ENCODE measurements around the gene MAP3K12. TPM values are rescaled to one million over a fixed set of nuclear protein-coding genes. Genes with fewer than 3 reads are reported as not detected.

The MAP3K12 gene
- total and polyA plus RNA-seq, 11 donors, result 3.3 to 12.6 (median 4.4) TPM

DNA sequence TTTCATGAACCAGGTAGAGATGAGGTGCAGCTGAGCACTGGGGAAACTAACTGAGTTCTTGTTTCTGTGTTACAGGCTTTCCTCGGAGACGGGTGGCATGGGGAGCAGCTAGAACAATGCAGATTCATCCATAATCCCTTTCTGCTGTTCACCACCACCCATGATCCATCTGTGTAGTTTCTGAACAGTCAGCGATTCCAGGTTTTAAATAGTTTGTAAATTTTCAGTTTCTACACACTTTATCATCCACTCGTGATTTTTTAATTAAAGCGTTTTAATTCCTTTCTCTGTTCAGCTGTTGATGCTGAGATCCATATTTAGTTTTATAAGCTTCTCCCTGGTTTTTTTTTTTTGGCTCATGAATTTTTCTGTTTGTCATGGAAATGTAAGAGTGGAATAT is 19.9 kb downstream of the MAP3K12 start:
- ATAC-seq, result no peak
- peaks cover 0 to 69% (median 32%) of the 10 kb centered on the region in 12 donors for H3K4me1 ChIP-seq
- H3K9me3 ChIP-seq, result no peaks in the 10 kb centered on the region
- H3K27ac ChIP-seq, result peak overlapping the region in 1 of 12 donors; percentile 27
- H3K4me3 ChIP-seq, result no peak overlapping the region
- H3K36me3 ChIP-seq, result peaks cover 0 to 100% (median 99%) of the 10 kb centered on the region in 9 donors
- intact Hi-C loops (cut with DNase I), result no loop called here
- no peak for DNase-seq
- H3K27me3 ChIP-seq, result no peaks in the 10 kb centered on the region
- 71 to 81% (median 76%) methylated on average over 5 of the region's 5 CpGs for WGBS, 4 donors
- TF ChIP-seq, protein P1, sequence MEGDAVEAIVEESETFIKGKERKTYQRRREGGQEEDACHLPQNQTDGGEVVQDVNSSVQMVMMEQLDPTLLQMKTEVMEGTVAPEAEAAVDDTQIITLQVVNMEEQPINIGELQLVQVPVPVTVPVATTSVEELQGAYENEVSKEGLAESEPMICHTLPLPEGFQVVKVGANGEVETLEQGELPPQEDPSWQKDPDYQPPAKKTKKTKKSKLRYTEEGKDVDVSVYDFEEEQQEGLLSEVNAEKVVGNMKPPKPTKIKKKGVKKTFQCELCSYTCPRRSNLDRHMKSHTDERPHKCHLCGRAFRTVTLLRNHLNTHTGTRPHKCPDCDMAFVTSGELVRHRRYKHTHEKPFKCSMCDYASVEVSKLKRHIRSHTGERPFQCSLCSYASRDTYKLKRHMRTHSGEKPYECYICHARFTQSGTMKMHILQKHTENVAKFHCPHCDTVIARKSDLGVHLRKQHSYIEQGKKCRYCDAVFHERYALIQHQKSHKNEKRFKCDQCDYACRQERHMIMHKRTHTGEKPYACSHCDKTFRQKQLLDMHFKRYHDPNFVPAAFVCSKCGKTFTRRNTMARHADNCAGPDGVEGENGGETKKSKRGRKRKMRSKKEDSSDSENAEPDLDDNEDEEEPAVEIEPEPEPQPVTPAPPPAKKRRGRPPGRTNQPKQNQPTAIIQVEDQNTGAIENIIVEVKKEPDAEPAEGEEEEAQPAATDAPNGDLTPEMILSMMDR (IDR thresholded peaks at IDR 0.05), result no peak
- TF ChIP-seq POLR2A (IDR thresholded peaks at IDR 0.05), result no peak

DNA sequence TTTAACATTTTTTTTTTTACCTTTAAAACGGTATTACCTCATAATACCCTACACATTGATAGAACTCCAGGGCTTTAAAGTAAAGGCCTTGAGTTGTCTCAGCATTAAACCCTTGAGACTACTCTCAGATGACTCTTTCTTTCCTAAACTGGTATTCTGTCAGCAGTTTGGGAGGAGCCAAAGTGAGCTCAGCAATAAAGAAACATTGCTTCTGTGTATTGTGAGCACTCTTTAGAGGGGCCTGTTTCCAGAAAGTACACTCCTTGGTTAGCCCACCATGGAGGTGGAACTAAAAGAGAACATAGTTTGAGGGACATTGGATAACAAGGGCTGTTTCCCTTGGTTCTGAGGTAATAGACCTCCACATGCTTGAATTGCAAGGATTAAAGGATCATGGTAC is 20.4 kb downstream of the MAP3K12 start:
- TF ChIP-seq, protein P1 (IDR thresholded peaks at IDR 0.05), result no peak
- no peak for TF ChIP-seq POLR2A (IDR thresholded peaks at IDR 0.05)
- H3K4me1 ChIP-seq, result peaks cover 0 to 74% (median 37%) of the 10 kb centered on the region in 12 donors
- no peaks in the 10 kb centered on the region for H3K27me3 ChIP-seq
- WGBS, 4 donors, result 44 to 60% (median 50%) methylated on average over 1 of the region's 1 CpG
- H3K36me3 ChIP-seq, result peaks cover 0 to 100% (median 99%) of the 10 kb centered on the region in 9 donors
- no peak for ATAC-seq
- no peak overlapping the region for H3K4me3 ChIP-seq
- no peaks in the 10 kb centered on the region for H3K9me3 ChIP-seq
- peak overlapping the region in 2 of 12 donors; percentile 27 to 47 for H3K27ac ChIP-seq
- intact Hi-C loops (cut with DNase I), result no loop called here
- DNase-seq, result no peak

DNA sequence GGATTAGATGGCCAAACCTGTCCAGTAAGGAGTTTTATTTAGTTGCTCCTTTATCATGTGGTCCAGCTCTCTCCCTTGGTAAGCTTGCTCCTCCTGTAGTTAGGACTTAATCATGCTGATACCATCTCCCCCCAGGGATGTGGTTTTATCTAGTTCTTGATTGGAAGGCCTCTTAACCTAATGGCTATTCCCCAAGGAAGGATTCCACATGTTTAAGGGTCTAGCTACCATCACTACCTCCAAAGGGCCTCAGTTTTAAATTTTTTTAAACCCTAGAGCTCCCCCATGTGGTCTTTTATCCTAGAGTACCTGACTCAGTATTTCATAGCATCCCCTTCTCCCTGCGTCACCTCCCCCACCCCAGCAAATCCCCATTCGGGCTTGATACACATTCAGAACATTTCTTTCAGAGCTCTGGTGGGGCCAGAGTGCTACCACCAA is 22.5 kb downstream of the MAP3K12 start:
- Histone ChIP-seq H3K4me3 (no peak overlapping the region), H3K27ac (peak overlapping the region in 1 of 12 donors; percentile 12), H3K9me3 (no peaks in the 10 kb centered on the region), H3K27me3 (no peaks in the 10 kb centered on the region), H3K4me1 (peaks cover 0 to 81% (median 51%) of the 10 kb centered on the region in 12 donors), H3K36me3 (peaks cover 0 to 100% (median 100%) of the 10 kb centered on the region in 9 donors)
- TF ChIP-seq, protein P1 (IDR thresholded peaks at IDR 0.05), result peak in 9 of 12 donors; percentile 8 to 47 (median 21)
- no peak for TF ChIP-seq POLR2A (IDR thresholded peaks at IDR 0.05)
- intact Hi-C loops (cut with DNase I), result no loop called here
- 50 to 62% (median 61%) methylated on average over 2 of the region's 2 CpGs for WGBS, 4 donors
- ATAC-seq, result peak in 1 of 4 donors; percentile 43
- no peak for DNase-seq

DNA sequence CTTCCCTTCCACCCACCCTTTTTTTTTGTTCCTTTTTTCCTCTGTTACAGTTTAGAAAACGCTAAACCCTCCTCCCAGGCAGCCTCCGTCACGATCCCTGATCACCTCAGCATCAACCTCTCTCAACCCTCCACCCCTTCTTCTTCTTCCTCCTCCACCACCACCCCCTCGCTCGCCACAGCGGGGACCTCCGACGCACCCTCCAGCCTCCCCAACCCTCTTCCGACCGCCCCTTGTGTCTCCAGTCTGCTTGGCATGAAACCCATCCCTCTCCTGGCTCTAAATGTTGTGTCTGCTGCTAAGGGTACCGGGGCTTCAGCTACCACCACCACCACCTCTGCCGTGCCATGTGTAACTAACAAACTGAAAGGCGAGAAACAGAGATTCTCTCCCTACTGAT is 24.4 kb downstream of the MAP3K12 start:
- DNase-seq (no peak), ATAC-seq (no peak)
- H3K36me3 ChIP-seq, result peaks cover 0 to 100% (median 100%) of the 10 kb centered on the region in 9 donors
- intact Hi-C loops (cut with DNase I), result loop anchor here in 1 of 10 donors (2.0 kb wide), 1 partner anchor 16 kb away; no protein-coding TSS in a partner anchor
- H3K4me1 ChIP-seq, result peaks cover 3 to 82% (median 58%) of the 10 kb centered on the region in 12 donors
- no peaks in the 10 kb centered on the region for H3K27me3 ChIP-seq
- WGBS, 4 donors, result 51 to 62% (median 58%) methylated on average over 13 of the region's 13 CpGs
- no peak for TF ChIP-seq POLR2A (IDR thresholded peaks at IDR 0.05)
- TF ChIP-seq, protein P1 (IDR thresholded peaks at IDR 0.05), result no peak
- H3K4me3 ChIP-seq, result no peak overlapping the region
- H3K27ac ChIP-seq, result peak overlapping the region in 5 of 12 donors; percentile 6 to 25 (median 13)
- H3K9me3 ChIP-seq, result no peaks in the 10 kb centered on the region

Data from heart left ventricle (tissue), 16 donors.